ENCODE measurements around the gene SEC14L5. TPM values are rescaled to one million over a fixed set of nuclear protein-coding genes. Genes with fewer than 3 reads are reported as not detected.

Gene SEC14L5
- total and polyA plus RNA-seq, 2 of the 4 experiments (the other 2 are of a cell fraction): 0.07 TPM; not detected in 1

GRCh38 chr16:5045499-5046115 lies 87.5 kb downstream of the SEC14L5 start:
- no peaks in the 10 kb centered on the region for H3K36me3 ChIP-seq (ENCODE audit: control insufficient read depth, insufficient read depth, low read length)
- dilution Hi-C loops (cut with HindIII; ENCODE audit: low sequenced_read_pairs, unreplicated experiment): no loop called here
- no peaks in the 10 kb centered on the region; the same call in 1 of the 2 replicates for H3K4me1 ChIP-seq (ENCODE audit: control insufficient read depth, insufficient read depth, low read length)
- no peak overlapping the region for H3K27ac ChIP-seq (ENCODE audit: insufficient read depth, low read length)
- no peak for TF ChIP-seq RCOR1 (IDR thresholded peaks at IDR 0.05; ENCODE audit: insufficient replicate concordance, low read length)
- no peak for TF ChIP-seq SMC3 (IDR thresholded peaks at IDR 0.05; ENCODE audit: low read depth, low read length)
- no peak for TF ChIP-seq MAZ (IDR thresholded peaks at IDR 0.05; ENCODE audit: borderline replicate concordance, low read depth, low read length)
- no peak for TF ChIP-seq MXI1 (IDR thresholded peaks at IDR 0.05; ENCODE audit: borderline replicate concordance, low read depth, low read length)
- TF ChIP-seq CHD1 (IDR thresholded peaks at IDR 0.05; ENCODE audit: low read depth, low read length): no peak
- no peak for TF ChIP-seq RAD21 (IDR thresholded peaks at IDR 0.05; ENCODE audit: low read length)
- no peak for TF ChIP-seq CTCF (conservative IDR thresholded peaks at IDR 0.05; ENCODE audit: low read depth, low read length)
- TF ChIP-seq USF2 (IDR thresholded peaks at IDR 0.05; ENCODE audit: low read depth, low read length): no peak
- no peak overlapping the region for H2BK5ac ChIP-seq (ENCODE audit: low read depth, low read length, poor library complexity, severe bottlenecking)
- DNase-seq (no peak), ATAC-seq (ENCODE audit: low read depth) (no peak)
- no peaks in the 10 kb centered on the region for H3K9me3 ChIP-seq (ENCODE audit: control insufficient read depth, insufficient read depth, low read length)
- peaks cover 7% of the 10 kb centered on the region; the same call in 1 of the 2 replicates for H3K27me3 ChIP-seq (ENCODE audit: control insufficient read depth, insufficient read depth, low read length)
- no peak overlapping the region for H2BK15ac ChIP-seq (ENCODE audit: low read depth, low read length)
- H4K91ac ChIP-seq (ENCODE audit: insufficient read depth, low read depth, low read length): no peak overlapping the region
- no peak overlapping the region for H4K8ac ChIP-seq (ENCODE audit: low read depth in 2 of 2, low read length in 2 of 2)
- peaks cover 5% of the 10 kb centered on the region; the same call in 1 of the 2 replicates for H3K9me1 ChIP-seq (ENCODE audit: insufficient read depth, low read length)
- CTCF ChIA-PET: no interaction called here
- H2AK9ac ChIP-seq (replicated peaks; ENCODE audit: low read depth, low read length, poor library complexity): no peak overlapping the region
- 58% methylated on average over 3 of the region's 10 CpGs; no CpG with 5 or more reads in 1 of the 2 experiments for WGBS, 2 experiments (ENCODE audit: extremely low coverage in 2 of 2, insufficient read length in 1 of 2)
- BruUV-seq (replicated peaks): no TSS peak
- no peak overlapping the region for H3K56ac ChIP-seq (ENCODE audit: extremely low read depth, insufficient read depth, low read length)
- no peaks in the 10 kb centered on the region; the same call in 1 of the 2 replicates for H4K20me1 ChIP-seq (ENCODE audit: insufficient read depth, low read length)
- in situ Hi-C loops (cut with MboI; ENCODE audit: low sequenced_read_pairs): no loop called here
- H3K23ac ChIP-seq (ENCODE audit: low read depth, low read length): no peak overlapping the region
- no peak overlapping the region for H3K4me2 ChIP-seq (ENCODE audit: low read depth, low read length)
- H3K9ac ChIP-seq (ENCODE audit: low read depth, low read length): no peak overlapping the region
- H2AFZ ChIP-seq (replicated peaks; ENCODE audit: low read length, poor library complexity): no peak overlapping the region
- no peak overlapping the region for H3K18ac ChIP-seq (ENCODE audit: low read depth, low read length)
- no peak overlapping the region for H4K5ac ChIP-seq (ENCODE audit: low read depth, low read length)
- no peak overlapping the region for H2BK20ac ChIP-seq (ENCODE audit: low read depth, low read length)
- H3K79me1 ChIP-seq (ENCODE audit: low read depth in 1 of 2, low read length in 2 of 2): no peaks in the 10 kb centered on the region
- POLR2A ChIA-PET (ENCODE audit: unreplicated experiment): no interaction called here
- H3K4me3 ChIP-seq (ENCODE audit: insufficient read depth, low read depth, low read length): no peak overlapping the region
- H2BK120ac ChIP-seq (ENCODE audit: low read depth, low read length): no peak overlapping the region
- no peak overlapping the region for H2AK5ac ChIP-seq (ENCODE audit: low read depth, low read length)
- H3K4ac ChIP-seq (ENCODE audit: low read depth, low read length): no peak overlapping the region
- H3K14ac ChIP-seq (replicated peaks; ENCODE audit: low read depth, low read length): no peak overlapping the region
- intact Hi-C loops (cut with micrococcal nuclease): no loop called here
